Measurements from ENCODE around the gene PASD1. TPM values are rescaled to one million over a fixed set of nuclear protein-coding genes. Genes with fewer than 3 reads are reported as not detected.

PASD1 gene
- polyA plus RNA-seq, 2 donors: not detected

GRCh38 chrX:151704041-151704663 lies 140.7 kb downstream of the PASD1 start:
- no peaks in the 10 kb centered on the region for H3K27me3 ChIP-seq (ENCODE audit: control insufficient read depth in 1 of 2, insufficient read depth in 2 of 2, low read length in 2 of 2)
- H3K4me1 ChIP-seq (ENCODE audit: control insufficient read depth in 2 of 2, insufficient read depth in 2 of 2, low read length in 1 of 2): no peaks in the 10 kb centered on the region
- no peaks in the 10 kb centered on the region for H3K36me3 ChIP-seq (ENCODE audit: control insufficient read depth in 2 of 2, insufficient read depth in 2 of 2, low read length in 1 of 2)
- no peak overlapping the region for H3K4me3 ChIP-seq (ENCODE audit: low read depth in 1 of 2, low read length in 2 of 2)
- no peak overlapping the region for H3K27ac ChIP-seq (ENCODE audit: low read depth in 2 of 2, low read length in 1 of 2)
- H3K9me3 ChIP-seq (ENCODE audit: control insufficient read depth in 2 of 2, insufficient read depth in 1 of 2, low read depth in 1 of 2, low read length in 1 of 2): no peaks in the 10 kb centered on the region
- WGBS, 2 donors: 37 to 60% methylated on average over 13 of the region's 13 CpGs

DNA sequence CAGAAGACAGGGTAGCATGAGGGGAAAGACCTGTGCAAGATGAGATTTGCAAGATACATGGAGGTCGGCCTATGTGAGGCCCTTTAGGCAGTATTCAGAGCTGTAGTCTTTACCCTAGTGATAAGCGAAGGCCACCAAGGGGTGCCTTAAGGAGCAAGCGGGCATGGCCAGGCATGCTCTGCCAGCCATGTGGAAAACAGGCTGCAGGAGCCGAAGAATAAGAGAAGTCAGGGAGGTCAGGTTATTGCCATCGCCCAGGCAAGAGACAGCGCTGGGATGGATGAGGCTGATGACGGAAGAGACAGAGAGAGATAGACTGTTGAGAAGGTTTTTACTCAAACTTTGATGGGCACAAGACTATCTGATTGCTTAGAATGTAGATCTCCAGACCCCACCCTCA lies 145.3 kb downstream of the PASD1 start:
- no peaks in the 10 kb centered on the region for H3K36me3 ChIP-seq (ENCODE audit: control insufficient read depth in 2 of 2, insufficient read depth in 2 of 2, low read length in 1 of 2)
- peaks cover 0 to 4% of the 10 kb centered on the region in 2 donors for H3K27me3 ChIP-seq (ENCODE audit: control insufficient read depth in 1 of 2, insufficient read depth in 2 of 2, low read length in 2 of 2)
- H3K27ac ChIP-seq (ENCODE audit: low read depth in 2 of 2, low read length in 1 of 2): no peak overlapping the region
- H3K4me1 ChIP-seq (ENCODE audit: control insufficient read depth in 2 of 2, insufficient read depth in 2 of 2, low read length in 1 of 2): no peaks in the 10 kb centered on the region
- 72 to 84% methylated on average over 7 of the region's 7 CpGs for WGBS, 2 donors
- H3K4me3 ChIP-seq (ENCODE audit: low read depth in 1 of 2, low read length in 2 of 2): no peak overlapping the region
- H3K9me3 ChIP-seq (ENCODE audit: control insufficient read depth in 2 of 2, insufficient read depth in 1 of 2, low read depth in 1 of 2, low read length in 1 of 2): no peaks in the 10 kb centered on the region

DNA sequence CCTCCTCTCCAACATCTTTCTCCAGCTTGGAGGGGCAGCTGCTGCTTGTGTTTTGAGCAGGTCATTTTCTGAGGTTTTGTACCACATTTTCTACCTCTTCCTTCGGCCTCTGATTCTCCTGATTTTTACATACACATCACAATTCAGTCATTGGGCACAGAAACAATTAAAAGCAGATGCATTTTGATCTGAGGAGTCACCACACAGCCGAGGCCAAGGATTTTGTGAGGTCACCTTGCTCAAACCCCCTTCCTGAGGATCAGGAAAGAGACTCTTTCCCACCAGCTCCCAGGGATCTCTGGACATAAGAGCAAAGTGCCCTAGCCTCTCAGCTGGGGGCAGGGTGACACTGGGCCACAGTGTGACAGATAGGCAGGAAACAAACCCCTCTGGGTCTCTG lies 147.0 kb downstream of the PASD1 start:
- H3K36me3 ChIP-seq (ENCODE audit: control insufficient read depth in 2 of 2, insufficient read depth in 2 of 2, low read length in 1 of 2): no peaks in the 10 kb centered on the region
- no peaks in the 10 kb centered on the region for H3K9me3 ChIP-seq (ENCODE audit: control insufficient read depth in 2 of 2, insufficient read depth in 1 of 2, low read depth in 1 of 2, low read length in 1 of 2)
- H3K27ac ChIP-seq (ENCODE audit: low read depth in 2 of 2, low read length in 1 of 2): no peak overlapping the region
- peaks cover 0 to 4% of the 10 kb centered on the region in 2 donors for H3K27me3 ChIP-seq (ENCODE audit: control insufficient read depth in 1 of 2, insufficient read depth in 2 of 2, low read length in 2 of 2)
- no peaks in the 10 kb centered on the region for H3K4me1 ChIP-seq (ENCODE audit: control insufficient read depth in 2 of 2, insufficient read depth in 2 of 2, low read length in 1 of 2)
- WGBS, 2 donors: 55 to 74% methylated on average over 2 of the region's 2 CpGs
- H3K4me3 ChIP-seq (ENCODE audit: low read depth in 1 of 2, low read length in 2 of 2): no peak overlapping the region

GRCh38 chrX:151711154-151711553 lies 147.7 kb downstream of the PASD1 start:
- peaks cover 0 to 4% of the 10 kb centered on the region in 2 donors for H3K27me3 ChIP-seq (ENCODE audit: control insufficient read depth in 1 of 2, insufficient read depth in 2 of 2, low read length in 2 of 2)
- no peaks in the 10 kb centered on the region for H3K9me3 ChIP-seq (ENCODE audit: control insufficient read depth in 2 of 2, insufficient read depth in 1 of 2, low read depth in 1 of 2, low read length in 1 of 2)
- WGBS, 2 donors: 56 to 69% methylated on average over 5 of the region's 5 CpGs
- H3K27ac ChIP-seq (ENCODE audit: low read depth in 2 of 2, low read length in 1 of 2): no peak overlapping the region
- H3K4me1 ChIP-seq (ENCODE audit: control insufficient read depth in 2 of 2, insufficient read depth in 2 of 2, low read length in 1 of 2): no peaks in the 10 kb centered on the region
- H3K36me3 ChIP-seq (ENCODE audit: control insufficient read depth in 2 of 2, insufficient read depth in 2 of 2, low read length in 1 of 2): no peaks in the 10 kb centered on the region
- H3K4me3 ChIP-seq (ENCODE audit: low read depth in 1 of 2, low read length in 2 of 2): no peak overlapping the region

DNA sequence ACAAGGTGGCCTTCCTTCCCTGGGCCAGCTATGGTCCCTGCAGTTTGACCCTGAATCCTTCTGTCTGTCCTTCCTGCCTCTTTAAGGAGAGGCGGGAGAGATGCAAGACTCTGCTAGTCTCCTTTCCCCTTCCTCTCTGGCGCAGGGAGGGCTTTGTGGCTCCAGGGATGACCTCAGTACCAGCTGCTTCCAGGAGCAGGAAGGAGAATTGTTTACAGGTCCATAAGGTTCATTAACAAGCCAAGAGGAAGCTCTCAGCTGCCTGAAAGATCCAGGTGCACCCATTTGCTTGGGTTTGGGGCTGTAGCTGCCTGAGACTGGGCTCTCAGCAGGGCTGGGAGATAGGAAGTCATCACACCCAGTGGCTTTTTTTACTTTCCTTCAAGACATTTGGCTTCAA lies 148.3 kb downstream of the PASD1 start:
- Histone ChIP-seq H3K9me3 (ENCODE audit: control insufficient read depth in 2 of 2, insufficient read depth in 1 of 2, low read depth in 1 of 2, low read length in 1 of 2) (no peaks in the 10 kb centered on the region), H3K27me3 (ENCODE audit: control insufficient read depth in 1 of 2, insufficient read depth in 2 of 2, low read length in 2 of 2) (peaks cover 0 to 4% of the 10 kb centered on the region in 2 donors), H3K4me3 (ENCODE audit: low read depth in 1 of 2, low read length in 2 of 2) (no peak overlapping the region), H3K4me1 (ENCODE audit: control insufficient read depth in 2 of 2, insufficient read depth in 2 of 2, low read length in 1 of 2) (no peaks in the 10 kb centered on the region), H3K27ac (ENCODE audit: low read depth in 2 of 2, low read length in 1 of 2) (no peak overlapping the region), H3K36me3 (ENCODE audit: control insufficient read depth in 2 of 2, insufficient read depth in 2 of 2, low read length in 1 of 2) (no peaks in the 10 kb centered on the region)
- WGBS, 2 donors: 18 to 21% methylated on average over 2 of the region's 2 CpGs

- 52 to 59% methylated on average over 3 of the region's 3 CpGs for WGBS, 2 donors
Observed at GRCh38 chrX:151712253-151712652, 148.8 kb downstream of the PASD1 start.

DNA sequence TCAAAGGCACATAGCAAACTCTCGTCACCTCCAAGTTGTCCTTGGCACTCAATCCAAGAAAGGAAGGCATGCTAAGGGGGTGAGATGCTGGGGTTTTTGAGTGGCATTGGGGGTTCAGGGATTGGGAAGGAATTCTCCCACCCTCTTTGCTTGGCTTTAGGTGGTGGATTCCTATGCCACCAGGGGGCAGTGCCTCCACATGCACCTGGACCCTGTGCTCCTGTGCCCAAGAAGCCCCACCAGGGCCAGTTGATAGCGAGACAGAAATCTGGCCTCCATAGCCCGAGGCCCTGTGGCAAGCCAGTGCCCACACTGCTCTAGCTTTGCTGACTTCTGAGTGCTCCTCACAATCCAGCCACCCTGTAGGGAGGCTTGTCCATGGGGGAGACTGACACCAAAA lies 150.4 kb downstream of the PASD1 start:
- H3K27me3 ChIP-seq (ENCODE audit: control insufficient read depth in 1 of 2, insufficient read depth in 2 of 2, low read length in 2 of 2): peaks cover 0 to 4% of the 10 kb centered on the region in 2 donors
- H3K4me1 ChIP-seq (ENCODE audit: control insufficient read depth in 2 of 2, insufficient read depth in 2 of 2, low read length in 1 of 2): no peaks in the 10 kb centered on the region
- no peaks in the 10 kb centered on the region for H3K36me3 ChIP-seq (ENCODE audit: control insufficient read depth in 2 of 2, insufficient read depth in 2 of 2, low read length in 1 of 2)
- H3K4me3 ChIP-seq (ENCODE audit: low read depth in 1 of 2, low read length in 2 of 2): no peak overlapping the region
- H3K27ac ChIP-seq (ENCODE audit: low read depth in 2 of 2, low read length in 1 of 2): no peak overlapping the region
- WGBS, 2 donors: 38 to 47% methylated on average over 3 of the region's 3 CpGs
- H3K9me3 ChIP-seq (ENCODE audit: control insufficient read depth in 2 of 2, insufficient read depth in 1 of 2, low read depth in 1 of 2, low read length in 1 of 2): no peaks in the 10 kb centered on the region

More at GRCh38 chrX:151712253-151712652, 148.8 kb downstream of the PASD1 start:
- H3K9me3 ChIP-seq (ENCODE audit: control insufficient read depth in 2 of 2, insufficient read depth in 1 of 2, low read depth in 1 of 2, low read length in 1 of 2): no peaks in the 10 kb centered on the region
- H3K27ac ChIP-seq (ENCODE audit: low read depth in 2 of 2, low read length in 1 of 2): no peak overlapping the region
- H3K4me3 ChIP-seq (ENCODE audit: low read depth in 1 of 2, low read length in 2 of 2): no peak overlapping the region
- H3K36me3 ChIP-seq (ENCODE audit: control insufficient read depth in 2 of 2, insufficient read depth in 2 of 2, low read length in 1 of 2): no peaks in the 10 kb centered on the region
- no peaks in the 10 kb centered on the region for H3K4me1 ChIP-seq (ENCODE audit: control insufficient read depth in 2 of 2, insufficient read depth in 2 of 2, low read length in 1 of 2)
- peaks cover 0 to 4% of the 10 kb centered on the region in 2 donors for H3K27me3 ChIP-seq (ENCODE audit: control insufficient read depth in 1 of 2, insufficient read depth in 2 of 2, low read length in 2 of 2)

GRCh38 chrX:151714362-151714761 lies 150.9 kb downstream of the PASD1 start:
- Histone ChIP-seq H3K9me3 (ENCODE audit: control insufficient read depth in 2 of 2, insufficient read depth in 1 of 2, low read depth in 1 of 2, low read length in 1 of 2) (no peaks in the 10 kb centered on the region), H3K27me3 (ENCODE audit: control insufficient read depth in 1 of 2, insufficient read depth in 2 of 2, low read length in 2 of 2) (peaks cover 0 to 4% of the 10 kb centered on the region in 2 donors), H3K4me3 (ENCODE audit: low read depth in 1 of 2, low read length in 2 of 2) (no peak overlapping the region), H3K4me1 (ENCODE audit: control insufficient read depth in 2 of 2, insufficient read depth in 2 of 2, low read length in 1 of 2) (no peaks in the 10 kb centered on the region), H3K27ac (ENCODE audit: low read depth in 2 of 2, low read length in 1 of 2) (no peak overlapping the region), H3K36me3 (ENCODE audit: control insufficient read depth in 2 of 2, insufficient read depth in 2 of 2, low read length in 1 of 2) (no peaks in the 10 kb centered on the region)
- 57 to 73% methylated on average over 5 of the region's 5 CpGs for WGBS, 2 donors

GRCh38 chrX:151715752-151716151 lies 152.3 kb downstream of the PASD1 start, which contains the start of gene FATE1:
Gene FATE1, plus strand, starts transcription at chrX:151716035. Its CDS starts 85 bp downstream, at chrX:151716120.
- no peaks in the 10 kb centered on the region for H3K4me1 ChIP-seq (ENCODE audit: control insufficient read depth in 2 of 2, insufficient read depth in 2 of 2, low read length in 1 of 2)
- no peaks in the 10 kb centered on the region for H3K36me3 ChIP-seq (ENCODE audit: control insufficient read depth in 2 of 2, insufficient read depth in 2 of 2, low read length in 1 of 2)
- no peaks in the 10 kb centered on the region for H3K9me3 ChIP-seq (ENCODE audit: control insufficient read depth in 2 of 2, insufficient read depth in 1 of 2, low read depth in 1 of 2, low read length in 1 of 2)
- no peak within 1 kb of the TSS for H3K27ac ChIP-seq (ENCODE audit: low read depth in 2 of 2, low read length in 1 of 2)
- 42 to 60% methylated on average over 3 of the region's 3 CpGs for WGBS, 2 donors
- peaks cover 0 to 4% of the 10 kb centered on the region in 2 donors for H3K27me3 ChIP-seq (ENCODE audit: control insufficient read depth in 1 of 2, insufficient read depth in 2 of 2, low read length in 2 of 2)
- no peak within 1 kb of the TSS for H3K4me3 ChIP-seq (ENCODE audit: low read depth in 1 of 2, low read length in 2 of 2)

DNA sequence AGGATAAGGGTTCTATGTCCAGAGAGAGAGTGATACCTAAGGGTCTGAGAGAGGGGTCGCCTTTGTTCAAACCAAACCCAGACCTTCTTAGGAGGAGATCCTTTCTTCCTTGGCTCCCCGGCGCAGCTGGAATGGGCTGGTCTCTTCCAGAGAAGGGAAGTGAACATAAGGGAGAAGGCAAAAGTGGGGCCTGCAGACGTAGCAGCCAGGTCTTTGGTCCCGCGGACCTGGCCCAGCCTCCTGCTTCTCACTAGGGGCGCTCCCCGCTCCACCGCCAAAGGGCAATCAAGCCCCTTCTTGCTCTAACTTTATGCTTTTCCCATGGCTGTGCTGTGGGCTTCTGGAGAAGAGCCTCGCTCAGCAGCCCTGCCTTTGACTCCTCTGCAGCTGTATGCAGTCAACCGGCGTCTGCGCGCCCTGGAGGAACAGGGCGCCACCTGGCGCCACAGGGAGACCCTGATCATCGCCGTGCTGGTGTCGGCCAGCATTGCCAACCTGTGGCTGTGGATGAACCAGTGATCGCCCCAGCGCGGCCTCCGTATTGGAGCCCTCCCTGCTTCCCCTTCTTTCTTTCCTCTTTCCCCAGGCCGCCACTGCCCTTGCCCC lies 158.9 kb downstream of the PASD1 start:
- WGBS, 2 donors: 58 to 78% methylated on average over 24 of the region's 24 CpGs
- H3K4me3 ChIP-seq (ENCODE audit: low read depth in 1 of 2, low read length in 2 of 2): no peak overlapping the region
- no peaks in the 10 kb centered on the region for H3K36me3 ChIP-seq (ENCODE audit: control insufficient read depth in 2 of 2, insufficient read depth in 2 of 2, low read length in 1 of 2)
- H3K9me3 ChIP-seq (ENCODE audit: control insufficient read depth in 2 of 2, insufficient read depth in 1 of 2, low read depth in 1 of 2, low read length in 1 of 2): peaks cover 0 to 3% of the 10 kb centered on the region in 2 donors
- no peak overlapping the region for H3K27ac ChIP-seq (ENCODE audit: low read depth in 2 of 2, low read length in 1 of 2)
- no peaks in the 10 kb centered on the region for H3K27me3 ChIP-seq (ENCODE audit: control insufficient read depth in 1 of 2, insufficient read depth in 2 of 2, low read length in 2 of 2)
- peaks cover 0 to 3% of the 10 kb centered on the region in 2 donors for H3K4me1 ChIP-seq (ENCODE audit: control insufficient read depth in 2 of 2, insufficient read depth in 2 of 2, low read length in 1 of 2)

Data from esophagus (tissue), 2 donors.